ENCODE data around the gene JAKMIP2. TPM values are rescaled to one million over a fixed set of nuclear protein-coding genes. Genes with fewer than 3 reads are reported as not detected.
"Not testable (repeated sequence)": the region's sequence is repeated elsewhere in the genome, so short reads cannot be mapped to it uniquely, and the experiment has no call there.

The JAKMIP2 gene
- total RNA-seq, 1 experiment from 2014 or later: 67.4 TPM

GRCh38 chr5:147804334-147804733, 21.8 kb upstream of the JAKMIP2 start:
- Histone ChIP-seq H3K4me3 (ENCODE audit: low read depth, low read length, poor library complexity, severe bottlenecking) (no peak overlapping the region), H3K4me1 (ENCODE audit: insufficient read depth, low read length, poor library complexity, severe bottlenecking) (peaks cover 28% of the 10 kb centered on the region), H3K36me3 (ENCODE audit: insufficient read depth, low read length, poor library complexity, severe bottlenecking) (no peaks in the 10 kb centered on the region), H3K27ac (ENCODE audit: low read depth, low read length, poor library complexity, severe bottlenecking) (peak overlapping the region; percentile 59), H3K27me3 (replicated peaks; ENCODE audit: insufficient read depth, low read depth, low read length, poor library complexity) (no peaks in the 10 kb centered on the region), H3K9me3 (ENCODE audit: low read depth, low read length, poor library complexity, severe bottlenecking) (no peaks in the 10 kb centered on the region)
- TF ChIP-seq CTCF (conservative IDR thresholded peaks at IDR 0.05; ENCODE audit: low read depth, low read length): no peak
- no peak for TF ChIP-seq EZH2 (IDR thresholded peaks at IDR 0.05; ENCODE audit: borderline replicate concordance, low read depth, low read length, poor library complexity, severe bottlenecking)
- POLR2A ChIA-PET (ENCODE audit: low non-redundant PET): no interaction called here
- peak; percentile 49 for DNase-seq (ENCODE audit: low spot score)
- intact Hi-C loops (cut with micrococcal nuclease; ENCODE audit: unreplicated experiment): no loop called here
- no TSS peak for BruUV-seq (replicated peaks)
- CTCF ChIA-PET: interaction anchor here (0.6 kb wide), 1 partner anchor 60 kb away, joined by 4 read pairs; no protein-coding TSS in a partner anchor

GRCh38 chr5:147803926-147804325, 21.4 kb upstream of the JAKMIP2 start:
- no peak for DNase-seq (ENCODE audit: low spot score)
- Histone ChIP-seq H3K4me1 (ENCODE audit: insufficient read depth, low read length, poor library complexity, severe bottlenecking) (peaks cover 28% of the 10 kb centered on the region), H3K36me3 (ENCODE audit: insufficient read depth, low read length, poor library complexity, severe bottlenecking) (no peaks in the 10 kb centered on the region), H3K9me3 (ENCODE audit: low read depth, low read length, poor library complexity, severe bottlenecking) (no peaks in the 10 kb centered on the region), H3K27ac (ENCODE audit: low read depth, low read length, poor library complexity, severe bottlenecking) (peak overlapping the region; percentile 59), H3K4me3 (ENCODE audit: low read depth, low read length, poor library complexity, severe bottlenecking) (no peak overlapping the region), H3K27me3 (replicated peaks; ENCODE audit: insufficient read depth, low read depth, low read length, poor library complexity) (no peaks in the 10 kb centered on the region)
- no peak for TF ChIP-seq EZH2 (IDR thresholded peaks at IDR 0.05; ENCODE audit: borderline replicate concordance, low read depth, low read length, poor library complexity, severe bottlenecking)
- no peak for TF ChIP-seq CTCF (conservative IDR thresholded peaks at IDR 0.05; ENCODE audit: low read depth, low read length)
- intact Hi-C loops (cut with micrococcal nuclease; ENCODE audit: unreplicated experiment): loop anchor here (2.0 kb wide), 1 partner anchor 21 kb away; the partner anchor contains the start of gene JAKMIP2
- POLR2A ChIA-PET (ENCODE audit: low non-redundant PET): no interaction called here
- CTCF ChIA-PET: no interaction called here
- no TSS peak for BruUV-seq (replicated peaks)

DNA sequence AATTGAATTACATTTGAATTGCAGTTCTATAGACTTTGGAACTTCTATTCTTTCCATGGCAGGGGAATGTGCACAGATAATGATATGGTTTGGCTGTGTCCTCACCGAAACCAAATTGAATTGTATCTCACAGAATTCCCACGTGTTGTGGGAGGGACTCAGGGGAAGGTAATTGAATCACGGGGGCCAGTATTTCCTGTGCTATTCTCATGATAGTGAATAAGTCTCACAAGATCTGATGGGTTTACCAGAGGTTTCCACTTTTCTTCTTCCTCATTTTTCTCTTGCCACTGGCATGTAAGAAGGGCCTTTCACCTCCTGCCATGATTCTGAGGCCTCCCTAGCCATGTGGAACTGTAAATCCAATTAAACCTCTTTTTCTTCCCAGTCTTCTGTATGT, 20.6 kb upstream of the JAKMIP2 start:
- H3K4me3 ChIP-seq (ENCODE audit: low read depth, low read length, poor library complexity, severe bottlenecking); CTCF ChIA-PET; DNase-seq (ENCODE audit: low spot score); H3K27ac ChIP-seq (ENCODE audit: low read depth, low read length, poor library complexity, severe bottlenecking); H3K9me3 ChIP-seq (ENCODE audit: low read depth, low read length, poor library complexity, severe bottlenecking); H3K27me3 ChIP-seq (replicated peaks; ENCODE audit: insufficient read depth, low read depth, low read length, poor library complexity); POLR2A ChIA-PET (ENCODE audit: low non-redundant PET); H3K36me3 ChIP-seq (ENCODE audit: insufficient read depth, low read length, poor library complexity, severe bottlenecking); BruUV-seq (replicated peaks): not testable (repeated sequence)
- intact Hi-C loops (cut with micrococcal nuclease; ENCODE audit: unreplicated experiment): loop anchor here (2.0 kb wide), 1 partner anchor 20 kb away; the partner anchor contains the start of gene JAKMIP2
- H3K4me1 ChIP-seq (ENCODE audit: insufficient read depth, low read length, poor library complexity, severe bottlenecking): peaks cover 28% of the 10 kb centered on the region

DNA sequence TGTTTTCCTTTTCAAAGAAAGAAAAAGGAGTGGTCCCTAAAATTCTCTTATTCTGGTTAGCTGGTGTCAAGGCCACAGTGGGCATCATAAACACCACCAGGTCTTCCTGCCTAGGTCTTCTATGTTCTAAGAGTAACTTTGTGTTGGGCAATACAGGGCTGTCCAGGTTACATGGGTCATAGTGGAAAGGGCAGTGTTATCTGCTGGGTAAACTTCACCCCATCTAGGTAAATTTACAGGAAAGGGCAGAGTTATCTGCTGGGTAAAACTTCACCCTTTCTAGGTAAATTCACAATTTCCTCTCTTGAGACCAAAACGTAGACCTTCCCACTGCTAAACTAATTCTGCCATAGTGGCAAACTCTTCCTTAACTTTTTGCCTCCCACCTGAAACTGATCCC, 18.9 kb upstream of the JAKMIP2 start:
- no peak for DNase-seq (ENCODE audit: low spot score)
- Histone ChIP-seq H3K27ac (ENCODE audit: low read depth, low read length, poor library complexity, severe bottlenecking) (no peak overlapping the region), H3K4me1 (ENCODE audit: insufficient read depth, low read length, poor library complexity, severe bottlenecking) (peaks cover 28% of the 10 kb centered on the region), H3K27me3 (replicated peaks; ENCODE audit: insufficient read depth, low read depth, low read length, poor library complexity) (no peaks in the 10 kb centered on the region), H3K36me3 (ENCODE audit: insufficient read depth, low read length, poor library complexity, severe bottlenecking) (no peaks in the 10 kb centered on the region), H3K9me3 (ENCODE audit: low read depth, low read length, poor library complexity, severe bottlenecking) (no peaks in the 10 kb centered on the region), H3K4me3 (ENCODE audit: low read depth, low read length, poor library complexity, severe bottlenecking) (no peak overlapping the region)
- no peak for TF ChIP-seq EZH2 (IDR thresholded peaks at IDR 0.05; ENCODE audit: borderline replicate concordance, low read depth, low read length, poor library complexity, severe bottlenecking)
- TF ChIP-seq CTCF (conservative IDR thresholded peaks at IDR 0.05; ENCODE audit: low read depth, low read length): no peak
- intact Hi-C loops (cut with micrococcal nuclease; ENCODE audit: unreplicated experiment): no loop called here
- ChIA-PET POLR2A (ENCODE audit: low non-redundant PET) (no interaction called here), CTCF (no interaction called here)
- no TSS peak for BruUV-seq (replicated peaks)

Measured in A673 (cell line).